ENCODE data around the gene STK32B. TPM values are rescaled to one million over a fixed set of nuclear protein-coding genes. Genes with fewer than 3 reads are reported as not detected.

The STK32B gene
- polyA plus RNA-seq, 1 of the 3 experiments (the other 2 are of a cell fraction) = 0.20 TPM

- no peak overlapping the region for H2AFZ ChIP-seq (ENCODE audit: low read depth)
- ChIA-PET POLR2A (no interaction called here), CTCF (interaction anchor here (1.1 to 1.6 kb wide), 3 partner anchors 13 to 146 kb away, joined by 3 to 7 read pairs (median 4); no protein-coding TSS in a partner anchor)
- H3K27ac ChIP-seq (ENCODE audit: low read depth in 2 of 2, low read length in 1 of 2) = no peak overlapping the region
- H3K9me3 ChIP-seq = no peaks in the 10 kb centered on the region
- no peak for DNase-seq
- H3K4me3 ChIP-seq (ENCODE audit: low read depth in 2 of 2, low read length in 1 of 2) = no peak overlapping the region
- no peaks in the 10 kb centered on the region for H3K4me1 ChIP-seq (ENCODE audit: control insufficient read depth in 1 of 2, insufficient read depth in 2 of 2, low read depth in 1 of 2, low read length in 1 of 2)
- no peak overlapping the region for H3K9ac ChIP-seq
- no peaks in the 10 kb centered on the region for H3K9me2 ChIP-seq
- H4K20me1 ChIP-seq (ENCODE audit: insufficient read depth) = no peaks in the 10 kb centered on the region
- peaks cover 9% of the 10 kb centered on the region; the same call in 1 of the 2 replicates for H3K27me3 ChIP-seq (ENCODE audit: insufficient read depth)
- no peak overlapping the region for H3K4me2 ChIP-seq
- H3F3A ChIP-seq (replicated peaks; ENCODE audit: insufficient read depth) = no peaks in the 10 kb centered on the region
- H3K36me3 ChIP-seq (replicated peaks in 1 of 2; ENCODE audit: control insufficient read depth in 1 of 2, insufficient read depth in 2 of 2, low read length in 1 of 2) = no peaks in the 10 kb centered on the region
- 10% methylated on average over 4 of the region's 4 CpGs for WGBS (ENCODE audit: low lambda C conversion rate)
- H3K79me2 ChIP-seq (ENCODE audit: insufficient read depth) = no peaks in the 10 kb centered on the region
- TF ChIP-seq GABPA (IDR thresholded peaks at IDR 0.05; ENCODE audit: low read depth) (no peak), FOSL2 (IDR thresholded peaks at IDR 0.05; ENCODE audit: borderline replicate concordance, low read depth) (no peak), GATA2 (CRISPR knock-in tag; IDR thresholded peaks at IDR 0.05) (no peak), MXI1 (IDR thresholded peaks at IDR 0.05; ENCODE audit: low read depth, low read length) (no peak), CTCF (IDR thresholded peaks at IDR 0.05) (no peak), EZH2phosphoT487 (IDR thresholded peaks at IDR 0.05; ENCODE audit: borderline replicate concordance, low read depth) (no peak), SMC3 (IDR thresholded peaks at IDR 0.05; ENCODE audit: low read depth, low read length) (no peak), EP300 (IDR thresholded peaks at IDR 0.05; ENCODE audit: borderline replicate concordance in 1 of 2, low read depth in 1 of 2, low read length in 1 of 2) (no peak), FOXJ3 (CRISPR knock-in tag; IDR thresholded peaks at IDR 0.05) (no peak), PBX3 (IDR thresholded peaks at IDR 0.05) (no peak), REST (IDR thresholded peaks at IDR 0.05; ENCODE audit: low read depth, low read length) (no peak), MEF2A (IDR thresholded peaks at IDR 0.05; ENCODE audit: borderline replicate concordance, low read depth) (no peak), RXRA (IDR thresholded peaks at IDR 0.05; ENCODE audit: borderline replicate concordance, low read depth) (no peak), SIN3A (IDR thresholded peaks at IDR 0.05; ENCODE audit: borderline replicate concordance, low read depth, low read length) (no peak), TAF1 (IDR thresholded peaks at IDR 0.05; ENCODE audit: borderline replicate concordance, low read depth, low read length) (no peak), FOXM1 (IDR thresholded peaks at IDR 0.05; ENCODE audit: low read depth) (no peak), TEAD4 (IDR thresholded peaks at IDR 0.05; ENCODE audit: borderline replicate concordance, insufficient read depth) (no peak), IRF3 (IDR thresholded peaks at IDR 0.05; ENCODE audit: low read depth, low read length) (no peak)
Observed at GRCh38 chr4:5141802-5142201, 90.5 kb downstream of the STK32B start.

All from SK-N-SH (cell line).